GM21737 (cell line): ENCODE data around the gene GNA12.

ENCODE experiments used
- ATAC-seq: cut with Tn5 transposase; IDR thresholded peaks from one replicate; pipeline ENCODE4 v1.9.1; 2021; ENCODE audit warnings: mild to moderate bottlenecking, moderate library complexity; ENCODE audit not compliant: unreplicated experiment

The GNA12 gene

DNA sequence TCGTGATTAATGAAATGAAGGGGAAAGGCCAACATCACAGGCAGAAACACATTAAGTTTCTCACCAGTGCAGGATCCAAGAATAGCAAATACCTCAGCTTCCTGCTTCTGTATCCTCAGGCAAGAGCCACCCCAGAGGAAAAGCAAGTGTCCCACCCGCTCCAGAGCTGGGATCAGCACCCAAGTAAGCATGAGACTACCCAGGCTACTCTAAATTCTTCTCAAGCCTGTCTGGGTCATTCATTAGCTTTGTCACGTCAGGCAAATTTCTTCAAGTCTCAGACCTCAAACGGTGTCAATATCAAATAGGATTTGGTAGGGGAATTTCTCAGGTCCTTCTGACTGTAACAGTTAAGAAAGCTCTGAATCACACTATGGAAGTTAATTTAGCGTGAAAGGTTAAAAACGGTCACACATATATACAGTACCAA lies 59.0 kb downstream of the GNA12 start:
- ATAC-seq = no peak

DNA sequence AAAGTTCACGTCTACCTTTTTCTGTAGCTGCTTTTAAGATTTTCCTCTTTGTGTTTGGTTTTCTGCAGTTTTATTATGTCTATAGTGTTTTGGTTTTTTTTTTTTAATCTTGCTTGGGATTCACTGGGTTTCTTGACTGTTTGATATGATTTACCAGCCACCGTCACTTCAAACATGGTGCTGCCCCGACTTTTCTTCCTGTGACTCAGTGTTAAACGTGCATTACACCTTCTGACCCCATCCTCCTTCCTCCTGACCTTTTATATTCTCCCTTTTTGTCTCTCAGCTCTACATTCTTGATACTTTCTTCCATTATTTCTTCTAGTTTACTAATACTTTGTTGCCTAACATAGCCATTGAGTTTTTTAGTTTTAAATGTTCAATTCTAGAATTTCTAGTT lies 61.5 kb downstream of the GNA12 start:
- ATAC-seq = no peak

DNA sequence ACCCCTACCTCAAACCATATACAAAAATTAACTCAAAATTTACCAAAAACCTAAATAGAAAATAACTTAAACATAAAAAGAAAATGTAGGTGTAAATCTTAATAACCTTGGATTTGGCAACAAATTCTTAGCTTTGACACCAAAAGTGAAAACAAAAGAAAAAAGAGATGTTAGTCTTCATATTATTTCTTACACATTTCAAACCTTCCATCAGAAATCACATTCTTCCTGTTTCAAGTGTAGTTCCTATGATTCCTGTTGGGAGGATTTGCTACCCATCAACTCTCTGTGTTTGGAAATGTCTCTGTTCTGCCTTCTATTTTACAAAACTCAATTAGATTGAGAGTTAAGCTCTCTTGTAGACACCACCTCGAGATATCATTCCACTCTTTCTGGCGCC lies 62.0 kb downstream of the GNA12 start:
- ATAC-seq = no peak

DNA sequence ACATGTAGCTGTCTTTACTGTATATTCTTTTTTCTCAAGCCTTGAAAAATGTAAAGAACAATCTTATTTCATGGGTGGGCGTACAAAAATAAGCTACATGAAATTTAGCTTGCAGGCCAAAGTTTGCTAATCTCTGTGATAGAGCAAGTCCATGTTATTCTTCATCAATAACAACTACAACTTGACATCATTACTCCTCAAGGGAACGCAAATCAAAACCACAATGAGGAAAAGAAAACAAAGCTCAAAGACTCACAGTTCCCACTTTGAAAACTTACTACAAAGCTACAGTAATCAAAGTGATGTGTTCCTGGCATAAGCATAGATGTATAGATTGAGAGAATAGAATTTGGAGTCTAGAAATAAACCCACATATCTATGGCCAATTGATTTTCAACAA lies 62.5 kb downstream of the GNA12 start:
- ATAC-seq = no peak

DNA sequence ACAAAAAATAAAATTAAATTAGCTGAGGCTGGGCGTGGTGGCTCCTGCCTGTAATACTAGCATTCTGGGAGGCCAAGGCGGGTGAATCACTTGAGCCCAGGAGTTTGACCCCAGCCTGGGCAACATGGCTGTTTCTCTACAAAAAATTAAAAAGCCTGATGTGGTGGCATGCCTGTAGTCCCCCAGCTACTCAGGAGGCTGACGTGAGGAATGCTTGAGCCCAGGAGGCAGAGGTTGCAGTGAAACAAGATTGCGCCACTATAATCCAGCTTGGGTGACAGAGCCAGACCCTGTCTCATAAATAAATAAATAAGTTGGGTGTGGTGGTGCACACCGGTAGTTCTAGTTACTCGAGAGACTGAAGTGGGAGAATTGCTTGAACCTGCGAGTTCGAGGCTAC lies 65.1 kb downstream of the GNA12 start:
- no peak for ATAC-seq

DNA sequence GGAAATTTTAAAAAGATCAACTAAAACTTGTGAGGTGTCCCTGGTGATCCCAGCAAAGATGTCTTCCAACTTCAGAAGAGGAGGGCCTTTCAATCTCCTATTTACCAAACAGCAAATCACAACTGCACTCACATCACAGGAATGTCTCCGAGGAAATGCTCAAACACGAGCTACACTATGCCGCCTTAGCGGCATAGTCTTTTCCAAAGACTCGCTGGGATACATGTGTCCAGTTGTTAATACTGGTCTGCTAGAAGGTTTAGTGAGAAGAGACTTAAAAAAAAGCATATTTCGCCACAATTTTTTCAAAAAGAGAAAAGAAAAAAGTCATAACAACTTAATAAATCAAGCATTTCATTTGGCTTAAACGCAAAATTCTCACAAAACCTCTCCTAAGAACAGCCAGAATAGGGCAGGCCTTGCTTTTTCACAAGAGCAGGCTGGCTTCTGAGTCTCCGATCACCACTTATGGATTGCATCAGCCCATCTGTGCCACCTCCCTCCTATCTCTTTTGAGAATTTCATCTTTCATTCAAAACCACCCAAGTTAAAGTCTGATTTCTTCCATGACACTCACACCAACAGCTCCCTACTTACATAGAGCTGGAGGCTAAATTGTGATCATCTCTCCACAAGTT lies 66.1 kb downstream of the GNA12 start:
- no peak for ATAC-seq

DNA sequence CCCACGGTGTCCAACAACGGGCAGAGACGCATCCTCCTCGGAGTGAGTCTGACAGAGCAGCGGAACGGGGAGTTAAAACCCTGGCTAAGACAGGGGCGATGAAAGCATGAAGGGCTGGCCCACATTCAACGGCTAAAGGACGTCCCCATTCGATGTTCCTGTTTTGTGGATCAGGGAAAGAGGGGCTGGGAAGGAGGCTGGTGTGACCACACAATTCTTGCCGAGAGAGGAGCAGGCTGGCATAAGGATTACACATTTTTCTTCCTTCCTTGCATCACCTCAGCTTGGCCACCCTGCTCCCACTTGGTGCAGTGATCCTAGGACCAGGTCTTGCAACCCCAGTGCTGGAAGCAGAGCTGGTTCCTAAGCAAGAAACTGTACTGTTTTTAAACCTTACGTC lies 67.7 kb downstream of the GNA12 start:
- no peak for ATAC-seq

DNA sequence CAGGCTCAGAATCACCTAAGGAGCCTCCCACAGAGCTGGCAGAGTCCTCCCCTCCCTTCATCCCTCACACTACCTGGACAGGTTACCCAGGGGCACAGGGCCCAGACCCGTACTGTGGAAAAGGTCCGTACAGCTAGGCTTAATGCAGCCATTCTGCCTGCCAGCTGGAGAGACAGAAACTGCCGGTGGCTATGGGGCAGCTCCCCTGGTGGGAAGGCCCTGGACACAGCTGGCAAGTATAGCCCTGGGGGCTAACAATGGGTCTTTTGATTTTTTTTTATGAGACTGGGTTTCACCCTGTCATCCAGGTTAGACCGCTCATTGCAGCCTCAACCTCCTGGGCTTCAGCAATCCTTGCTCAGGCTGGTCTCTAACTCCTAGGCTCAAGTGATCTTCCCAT lies 68.3 kb downstream of the GNA12 start:
- ATAC-seq = no peak

DNA sequence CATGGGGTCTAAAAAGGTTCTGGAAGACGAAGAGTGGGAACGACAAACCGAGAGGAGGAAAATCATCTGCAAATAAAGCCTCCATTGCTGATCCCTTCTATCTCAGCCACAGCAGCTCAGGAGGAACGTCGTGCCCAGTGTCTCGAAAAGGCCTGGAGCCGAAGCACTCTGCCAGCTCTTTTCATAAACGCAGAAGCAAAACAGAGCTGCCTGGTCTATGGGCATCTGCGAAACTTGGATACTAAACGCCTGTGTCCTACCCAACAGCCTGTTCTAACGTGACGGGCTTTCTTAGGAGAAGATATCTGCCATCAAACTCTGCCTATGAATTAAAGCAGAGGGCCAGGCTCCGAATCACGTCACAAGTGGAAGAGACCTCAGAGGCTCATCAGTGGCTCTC lies 68.7 kb downstream of the GNA12 start:
- no peak for ATAC-seq

DNA sequence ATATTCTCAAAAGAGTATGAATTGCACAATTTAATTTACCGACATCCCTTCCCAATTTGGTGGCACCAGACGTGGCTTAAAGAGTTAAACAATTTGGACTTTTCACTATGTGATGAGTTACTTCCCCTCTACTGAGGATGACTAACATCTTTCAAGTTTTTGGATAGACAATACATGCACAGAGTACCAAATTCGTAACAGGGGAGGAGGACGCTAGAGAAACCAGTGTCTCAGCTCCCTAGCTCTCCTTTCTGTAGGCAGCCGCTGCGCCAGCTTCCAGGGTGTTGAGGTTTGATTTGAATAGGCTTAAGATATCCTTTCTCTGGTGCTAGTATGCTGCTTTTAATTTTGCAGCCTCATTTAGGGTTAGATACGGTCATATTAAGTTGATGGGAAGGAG lies 69.2 kb downstream of the GNA12 start:
- ATAC-seq = no peak

DNA sequence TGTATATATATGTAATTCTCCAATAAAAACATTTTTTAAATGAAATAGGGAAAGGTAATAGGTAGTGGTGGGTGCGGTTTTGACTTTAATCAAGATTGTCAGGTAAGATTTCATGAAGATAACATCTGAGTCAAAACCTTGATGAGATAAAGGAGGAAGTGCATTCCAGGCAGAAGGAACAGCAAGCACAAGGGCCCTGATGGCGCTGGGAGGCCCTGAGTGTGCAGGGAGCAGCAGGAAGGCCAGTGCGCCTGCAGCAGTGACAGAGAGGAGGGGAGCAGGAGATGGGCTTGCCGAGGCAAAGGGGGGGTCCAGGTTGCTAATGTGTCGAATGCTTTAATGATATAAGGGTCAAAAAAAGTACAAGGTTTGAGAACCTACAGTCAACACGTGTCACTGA lies 69.8 kb downstream of the GNA12 start:
- ATAC-seq = no peak

DNA sequence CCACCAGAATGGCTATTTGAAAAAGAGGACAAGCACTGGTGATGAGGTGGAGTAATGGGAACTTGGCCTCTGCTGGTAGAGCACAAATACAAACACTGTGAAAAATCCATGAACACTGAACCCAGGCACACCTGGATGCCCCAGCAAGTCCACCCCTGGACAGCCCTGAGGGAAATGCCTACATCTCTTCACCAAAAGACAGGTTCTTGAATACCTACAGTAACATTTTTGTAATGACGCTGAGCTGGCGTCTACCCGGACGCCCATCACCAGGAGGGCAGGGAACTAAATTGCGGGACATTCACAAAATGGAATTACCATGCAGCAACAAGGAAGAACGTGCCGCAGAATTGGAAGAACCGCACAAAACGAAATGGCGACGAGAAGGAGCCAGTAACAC lies 70.5 kb downstream of the GNA12 start:
- no peak for ATAC-seq

DNA sequence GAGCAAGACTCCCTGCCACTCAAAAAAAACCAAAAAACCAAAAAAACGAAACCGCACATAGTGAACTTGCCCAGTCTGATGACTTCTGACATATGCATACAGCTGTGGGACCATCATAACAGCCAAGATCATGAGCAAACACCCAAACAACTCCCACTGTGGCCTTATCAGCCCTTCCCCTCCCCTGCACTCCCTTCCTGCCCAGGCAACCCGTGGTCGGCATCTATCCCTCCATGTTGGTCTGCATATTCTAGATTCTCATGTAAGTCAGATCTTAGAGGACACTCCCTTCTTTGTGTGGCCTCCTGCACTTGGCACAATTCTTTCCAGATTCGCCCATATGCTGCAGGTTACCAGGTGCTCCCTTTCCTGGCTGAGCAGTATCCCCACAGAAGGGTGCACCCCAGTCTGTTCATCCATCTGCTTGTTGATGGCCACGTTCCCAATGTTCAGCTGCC lies 72.8 kb downstream of the GNA12 start:
- ATAC-seq = no peak

DNA sequence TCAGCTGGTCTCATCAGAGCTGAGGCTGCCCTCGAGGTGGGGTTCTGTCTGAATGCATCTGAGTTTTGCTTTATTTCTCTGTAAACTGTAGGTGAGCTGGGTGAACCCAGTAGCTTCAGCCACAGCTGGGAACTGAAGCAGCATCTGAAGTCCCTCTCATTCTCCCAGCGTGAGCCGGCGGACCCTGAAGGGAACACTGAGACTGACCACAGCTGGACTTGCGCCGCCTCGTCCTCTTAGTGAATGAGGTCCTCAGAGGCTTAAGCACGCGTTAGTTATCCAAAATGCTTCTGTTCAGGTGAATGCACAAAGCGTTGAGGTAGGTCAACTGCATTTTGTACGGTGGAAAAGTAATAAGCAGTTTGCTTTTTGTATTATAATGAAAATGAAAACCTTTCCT lies 79.5 kb downstream of the GNA12 start:
- ATAC-seq = no peak

DNA sequence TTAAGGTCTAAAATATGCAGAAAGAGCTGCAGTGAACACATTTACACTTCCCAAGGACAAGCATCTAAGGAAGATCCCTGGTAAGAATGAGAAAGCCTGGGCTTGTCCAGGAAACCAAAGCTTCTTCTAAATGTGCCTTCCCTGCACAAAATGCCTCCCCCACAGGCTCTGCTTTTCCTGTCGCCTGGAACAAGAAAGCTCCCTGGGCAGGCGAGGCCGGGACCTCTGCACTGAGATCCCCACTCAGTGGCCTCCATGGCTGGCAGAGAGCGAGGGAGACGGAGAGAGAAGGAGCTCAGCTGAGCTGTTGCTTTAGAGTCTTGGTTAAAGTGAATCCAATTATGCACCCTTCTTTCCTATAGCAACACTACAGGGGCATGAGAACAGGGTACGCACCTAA lies 80.5 kb downstream of the GNA12 start:
- ATAC-seq = no peak

DNA sequence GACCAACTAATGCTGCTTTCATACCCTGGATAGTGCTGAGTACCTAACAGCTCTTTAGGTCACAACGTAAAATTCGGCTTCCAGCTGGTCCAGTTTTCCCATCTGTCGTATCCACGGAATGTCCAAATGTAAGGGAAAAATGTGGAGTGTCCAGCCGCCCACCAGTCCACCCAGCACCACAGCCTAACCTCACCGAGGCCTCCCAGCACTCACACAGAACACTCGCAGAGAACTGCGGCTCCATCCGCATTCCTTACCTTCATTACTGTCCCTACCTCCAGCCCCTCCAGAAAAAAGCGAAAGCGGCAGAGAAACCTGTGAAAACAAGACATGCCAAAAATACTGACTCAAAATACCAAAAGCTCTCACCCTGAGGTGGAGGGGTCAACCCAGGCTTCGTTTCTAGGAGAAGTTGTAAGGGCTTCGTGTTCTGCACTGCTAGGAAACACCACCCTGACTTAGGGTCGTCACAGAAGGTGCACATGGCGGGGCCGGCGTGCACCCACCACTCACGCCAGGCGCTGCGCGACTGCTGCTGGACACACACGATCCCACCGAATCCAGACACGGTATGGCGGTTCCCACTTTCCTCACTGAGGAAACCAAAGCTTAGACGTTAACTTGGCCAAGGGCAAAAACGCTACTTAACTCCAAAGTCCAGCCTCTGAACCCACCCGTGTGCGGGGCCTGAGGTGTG lies 82.2 kb downstream of the GNA12 start:
- ATAC-seq = no peak

DNA sequence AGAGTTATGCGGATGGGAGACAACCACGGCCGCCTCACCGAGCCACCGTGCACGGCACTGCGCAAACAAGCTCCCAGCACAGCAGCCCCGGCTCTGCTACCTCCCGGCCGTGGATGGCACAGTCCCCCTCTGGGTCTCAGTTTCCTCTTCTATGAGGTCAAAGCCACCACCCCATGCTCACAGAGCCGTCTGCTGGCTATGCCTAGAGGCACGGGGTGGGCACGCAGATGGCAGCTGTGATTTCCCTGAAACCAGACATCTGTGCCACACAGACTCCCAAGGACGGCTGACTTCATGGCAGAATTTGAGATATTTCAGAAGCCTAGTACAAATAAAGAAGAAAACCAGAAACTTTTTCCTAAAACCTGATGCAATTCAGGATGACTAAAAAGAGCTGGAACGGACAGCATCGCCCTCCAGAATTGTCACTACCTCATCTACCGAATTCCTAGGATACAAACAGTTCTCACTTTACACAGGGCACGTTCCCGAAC lies 82.9 kb downstream of the GNA12 start:
- no peak for ATAC-seq

DNA sequence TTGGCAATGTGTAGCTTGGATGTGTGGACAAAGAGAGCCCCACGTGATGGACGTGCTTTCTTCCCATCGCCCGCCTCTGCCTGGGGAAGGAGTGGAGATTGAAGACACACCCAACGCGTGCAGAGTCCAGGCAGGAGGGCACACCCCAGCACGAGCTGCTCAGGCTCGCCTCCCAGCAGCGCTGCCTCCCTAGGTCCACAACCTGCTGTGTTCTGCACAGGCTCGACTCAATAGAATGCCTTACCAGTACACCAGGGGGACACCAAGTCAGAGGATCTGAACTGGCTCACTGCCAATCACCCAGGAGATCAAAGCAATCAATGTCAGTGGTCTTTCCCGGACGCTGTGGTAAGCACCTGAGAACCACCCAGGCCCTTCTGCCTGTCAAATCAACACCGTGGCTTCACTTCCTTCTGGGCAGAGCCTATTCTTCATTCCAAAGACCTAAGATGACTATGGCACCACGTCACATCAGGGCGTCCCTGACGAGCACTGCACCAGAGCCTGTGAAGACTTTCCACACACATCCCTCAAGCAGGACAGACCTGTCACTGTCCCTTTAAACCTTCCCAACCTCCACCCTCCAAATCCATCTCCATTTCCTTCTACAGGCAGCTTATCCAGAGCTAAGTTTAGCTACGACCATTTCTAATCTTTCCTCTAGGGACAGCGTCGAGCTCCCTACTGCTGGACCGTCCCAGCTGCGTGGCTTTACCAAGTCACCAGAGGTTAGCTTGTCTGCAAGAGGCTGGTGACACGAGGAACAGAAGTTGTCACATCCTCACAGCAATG lies 83.8 kb downstream of the GNA12 start:
- no peak for ATAC-seq

DNA sequence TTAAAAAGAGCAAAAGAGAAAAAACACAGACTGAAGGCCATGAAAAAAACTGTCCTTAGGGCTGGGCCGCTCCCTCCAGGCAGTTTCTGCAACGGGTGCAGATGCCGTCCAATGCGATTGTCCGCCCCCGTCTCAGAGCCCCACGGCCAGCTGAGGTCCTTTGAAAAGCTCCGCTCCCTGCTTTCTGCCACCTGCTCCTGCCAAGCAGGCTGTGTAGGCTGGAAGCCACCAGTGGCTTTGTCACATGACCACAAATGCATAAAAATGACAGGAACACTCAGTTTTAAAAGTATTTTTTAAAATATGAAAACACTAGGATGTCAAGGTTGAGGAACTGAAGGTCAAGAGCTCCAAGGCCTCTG lies 84.4 kb downstream of the GNA12 start:
- ATAC-seq = no peak

DNA sequence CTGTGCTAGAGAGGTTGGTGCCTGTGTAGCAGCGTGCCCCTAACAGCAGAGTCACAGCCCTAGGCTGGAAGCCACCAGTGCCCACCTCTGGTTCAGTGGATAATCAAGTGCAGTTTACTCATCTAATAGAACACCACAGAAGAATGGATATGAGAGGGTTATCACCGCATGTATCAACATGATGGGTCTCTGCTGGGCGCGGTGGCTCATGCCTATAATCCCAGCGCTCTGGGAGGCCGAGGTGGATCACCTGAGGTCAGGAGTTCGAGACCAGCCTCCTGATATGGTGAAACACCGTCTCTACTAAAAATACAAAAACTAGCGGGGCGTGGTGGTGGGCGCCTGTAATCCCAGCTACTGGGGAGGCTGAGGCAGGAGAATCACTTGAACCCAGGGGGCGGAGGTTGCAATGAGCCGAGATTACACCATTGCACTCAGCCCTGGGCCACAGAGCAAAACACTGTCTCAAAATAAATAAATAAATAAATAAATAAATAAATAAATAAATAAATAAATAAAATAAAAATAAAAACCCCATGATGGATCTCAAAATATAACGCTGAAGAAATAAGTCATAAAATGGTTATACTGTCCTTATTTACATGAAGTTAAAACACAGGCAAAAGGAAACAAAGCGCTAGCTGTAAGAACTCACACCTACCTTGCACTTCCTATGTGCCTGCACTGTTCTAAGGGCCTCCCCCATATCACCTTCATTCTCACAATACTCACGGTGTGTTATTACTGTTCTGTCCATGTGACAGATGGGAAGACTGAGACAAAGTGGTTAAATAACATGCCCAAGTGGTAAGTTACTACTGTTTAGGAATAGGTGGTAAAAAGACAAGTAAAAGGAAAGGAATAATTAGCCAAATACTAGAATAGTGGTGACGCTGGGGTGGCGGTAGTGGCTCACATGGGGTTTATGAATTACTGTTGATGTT lies 85.2 kb downstream of the GNA12 start:
- no peak for ATAC-seq
